ENCODE measurements around the gene CTDSP1.

The CTDSP1 gene

DNA sequence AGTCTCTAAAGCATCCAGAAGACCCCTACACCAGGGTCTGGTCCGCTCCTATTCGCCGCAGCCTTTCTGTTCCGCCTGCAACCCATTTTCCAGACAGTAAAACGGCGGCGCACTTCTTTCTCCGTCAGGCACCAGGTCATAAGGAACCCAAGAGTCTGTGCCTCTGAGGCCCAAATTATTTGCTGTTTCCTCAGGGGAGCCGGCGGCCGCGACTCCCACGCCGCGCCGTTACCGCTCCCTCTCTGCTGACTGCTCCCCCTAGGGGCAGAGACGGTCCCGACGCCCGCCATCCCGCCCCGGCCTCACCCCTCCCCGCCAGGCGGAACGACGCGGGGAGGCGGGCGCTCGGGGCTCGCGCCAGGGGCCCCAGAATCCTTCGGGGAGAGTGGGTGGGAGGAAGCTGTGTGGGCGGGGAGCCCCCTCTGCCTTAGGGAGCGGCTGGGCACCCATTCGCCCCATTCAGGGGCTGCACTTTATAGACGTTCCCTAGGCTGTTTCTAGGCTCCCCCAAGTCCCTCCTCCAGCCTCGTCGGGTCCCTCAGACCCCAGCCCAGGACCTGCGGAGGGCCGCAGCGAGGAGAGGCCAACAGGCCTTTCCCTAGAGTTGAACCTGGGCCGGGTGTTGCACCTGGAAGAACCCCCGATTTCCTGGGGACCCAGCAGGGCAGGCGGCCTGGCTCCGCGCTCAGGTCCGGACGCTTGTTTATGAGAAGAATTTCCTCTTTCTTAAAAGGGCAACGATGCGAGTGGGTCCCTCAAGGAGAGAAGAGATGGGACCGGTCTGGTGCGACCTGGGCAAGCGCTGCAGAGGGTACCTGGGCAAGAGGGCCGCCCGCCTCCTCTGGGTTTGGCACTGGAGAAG is 3.6 kb upstream of the CTDSP1 start:
- peak overlapping the region; percentile 78 for H3K4me3 ChIP-seq (ENCODE audit: low read depth, low read length)
- TF ChIP-seq, protein P1, sequence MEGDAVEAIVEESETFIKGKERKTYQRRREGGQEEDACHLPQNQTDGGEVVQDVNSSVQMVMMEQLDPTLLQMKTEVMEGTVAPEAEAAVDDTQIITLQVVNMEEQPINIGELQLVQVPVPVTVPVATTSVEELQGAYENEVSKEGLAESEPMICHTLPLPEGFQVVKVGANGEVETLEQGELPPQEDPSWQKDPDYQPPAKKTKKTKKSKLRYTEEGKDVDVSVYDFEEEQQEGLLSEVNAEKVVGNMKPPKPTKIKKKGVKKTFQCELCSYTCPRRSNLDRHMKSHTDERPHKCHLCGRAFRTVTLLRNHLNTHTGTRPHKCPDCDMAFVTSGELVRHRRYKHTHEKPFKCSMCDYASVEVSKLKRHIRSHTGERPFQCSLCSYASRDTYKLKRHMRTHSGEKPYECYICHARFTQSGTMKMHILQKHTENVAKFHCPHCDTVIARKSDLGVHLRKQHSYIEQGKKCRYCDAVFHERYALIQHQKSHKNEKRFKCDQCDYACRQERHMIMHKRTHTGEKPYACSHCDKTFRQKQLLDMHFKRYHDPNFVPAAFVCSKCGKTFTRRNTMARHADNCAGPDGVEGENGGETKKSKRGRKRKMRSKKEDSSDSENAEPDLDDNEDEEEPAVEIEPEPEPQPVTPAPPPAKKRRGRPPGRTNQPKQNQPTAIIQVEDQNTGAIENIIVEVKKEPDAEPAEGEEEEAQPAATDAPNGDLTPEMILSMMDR (IDR thresholded peaks at IDR 0.05; ENCODE audit: low read depth, low read length) = peak; percentile 69

DNA sequence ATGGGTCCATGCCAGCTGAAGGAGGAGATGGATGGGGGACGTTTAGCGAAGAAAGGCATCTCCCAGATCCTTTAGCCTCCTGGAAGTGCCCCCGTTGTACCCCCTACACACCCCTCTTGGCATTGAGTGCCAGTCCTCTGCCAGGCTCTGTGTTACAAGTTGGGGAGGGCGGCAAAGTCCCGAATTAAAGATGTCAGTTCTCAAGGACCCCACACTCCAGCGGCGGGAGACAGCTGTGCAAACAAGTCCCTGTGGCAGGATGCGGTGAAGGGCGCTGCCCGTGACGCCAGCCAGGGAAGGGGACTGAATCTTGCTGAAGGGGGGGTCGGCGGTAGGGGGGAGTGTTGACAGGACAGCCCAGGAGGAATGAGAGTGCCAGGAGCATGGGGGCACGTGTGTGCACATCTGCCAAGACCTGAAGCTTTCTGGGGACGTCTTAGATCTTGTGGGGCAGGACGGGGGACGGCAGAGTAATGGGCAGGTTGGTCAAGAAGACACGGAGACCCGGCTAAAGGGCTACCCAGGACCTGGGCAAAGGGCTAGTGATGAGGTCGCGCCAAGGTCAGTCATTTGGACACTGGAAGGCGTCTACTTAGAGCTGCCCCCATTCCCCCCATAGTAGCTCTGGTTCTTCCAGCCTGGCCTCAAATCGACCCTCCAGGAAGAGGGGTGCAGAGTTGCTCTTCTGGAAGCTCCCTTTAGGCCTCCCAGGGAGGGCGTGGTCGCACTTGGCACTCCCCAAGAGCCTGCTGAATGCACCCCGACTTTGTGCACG is 2.8 kb upstream of the CTDSP1 start:
- peak overlapping the region; percentile 78 for H3K4me3 ChIP-seq (ENCODE audit: low read depth, low read length)
- TF ChIP-seq, protein P1 (IDR thresholded peaks at IDR 0.05; ENCODE audit: low read depth, low read length) = no peak

DNA sequence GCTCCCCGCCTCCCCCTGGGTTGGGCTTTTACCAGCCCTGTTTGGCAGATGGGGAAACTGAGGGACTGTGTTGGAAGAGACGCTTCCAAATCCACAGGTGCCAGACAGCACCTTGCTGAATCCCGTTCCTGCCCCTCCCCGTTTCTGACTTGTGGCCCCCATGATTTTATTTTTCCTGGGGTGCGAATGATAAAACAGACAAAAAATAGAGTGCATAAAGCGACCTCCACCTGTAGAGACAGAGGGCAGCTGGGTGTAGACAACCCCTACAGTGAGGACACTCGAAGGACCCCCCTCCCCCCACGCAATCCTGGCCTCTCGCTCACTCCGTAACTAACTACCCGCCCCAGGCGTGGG is 2.2 kb upstream of the CTDSP1 start:
- H3K4me3 ChIP-seq (ENCODE audit: low read depth, low read length) = peak overlapping the region; percentile 78
- TF ChIP-seq, protein P1 (IDR thresholded peaks at IDR 0.05; ENCODE audit: low read depth, low read length) = no peak

DNA sequence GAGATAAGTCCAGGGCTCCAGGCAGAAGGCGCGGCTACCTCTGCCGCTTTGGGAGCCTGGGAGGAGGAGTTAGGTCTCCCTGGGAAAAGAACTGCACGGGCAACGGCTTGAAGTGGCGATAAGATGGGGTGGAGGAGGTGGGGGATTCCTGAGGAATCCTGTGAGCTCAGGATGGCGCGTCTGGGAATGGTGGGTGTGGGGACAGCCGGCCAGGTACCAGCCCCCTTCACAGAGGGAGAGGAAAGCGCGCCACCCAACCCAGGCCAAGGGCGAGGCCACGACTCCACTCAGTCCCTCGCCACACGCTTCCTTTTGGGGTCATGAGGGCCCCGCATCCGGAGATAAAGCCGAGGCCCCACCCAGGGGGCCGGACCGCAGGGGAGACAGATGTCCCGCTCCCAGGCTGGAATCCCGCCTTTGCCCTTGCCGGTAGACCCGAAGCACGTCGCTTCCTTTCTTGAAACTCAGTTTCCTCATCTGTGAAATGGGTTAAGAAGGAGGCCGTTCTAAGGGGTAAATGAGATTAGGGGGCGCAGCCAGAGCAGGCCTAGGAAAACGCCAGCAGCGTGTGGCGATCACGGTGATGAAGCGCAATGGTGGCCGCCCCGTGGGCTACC is 1.7 kb upstream of the CTDSP1 start:
- H3K4me3 ChIP-seq (ENCODE audit: low read depth, low read length) = no peak overlapping the region; the same call in 1 of the 2 replicates
- TF ChIP-seq, protein P1 (IDR thresholded peaks at IDR 0.05; ENCODE audit: low read depth, low read length) = no peak

DNA sequence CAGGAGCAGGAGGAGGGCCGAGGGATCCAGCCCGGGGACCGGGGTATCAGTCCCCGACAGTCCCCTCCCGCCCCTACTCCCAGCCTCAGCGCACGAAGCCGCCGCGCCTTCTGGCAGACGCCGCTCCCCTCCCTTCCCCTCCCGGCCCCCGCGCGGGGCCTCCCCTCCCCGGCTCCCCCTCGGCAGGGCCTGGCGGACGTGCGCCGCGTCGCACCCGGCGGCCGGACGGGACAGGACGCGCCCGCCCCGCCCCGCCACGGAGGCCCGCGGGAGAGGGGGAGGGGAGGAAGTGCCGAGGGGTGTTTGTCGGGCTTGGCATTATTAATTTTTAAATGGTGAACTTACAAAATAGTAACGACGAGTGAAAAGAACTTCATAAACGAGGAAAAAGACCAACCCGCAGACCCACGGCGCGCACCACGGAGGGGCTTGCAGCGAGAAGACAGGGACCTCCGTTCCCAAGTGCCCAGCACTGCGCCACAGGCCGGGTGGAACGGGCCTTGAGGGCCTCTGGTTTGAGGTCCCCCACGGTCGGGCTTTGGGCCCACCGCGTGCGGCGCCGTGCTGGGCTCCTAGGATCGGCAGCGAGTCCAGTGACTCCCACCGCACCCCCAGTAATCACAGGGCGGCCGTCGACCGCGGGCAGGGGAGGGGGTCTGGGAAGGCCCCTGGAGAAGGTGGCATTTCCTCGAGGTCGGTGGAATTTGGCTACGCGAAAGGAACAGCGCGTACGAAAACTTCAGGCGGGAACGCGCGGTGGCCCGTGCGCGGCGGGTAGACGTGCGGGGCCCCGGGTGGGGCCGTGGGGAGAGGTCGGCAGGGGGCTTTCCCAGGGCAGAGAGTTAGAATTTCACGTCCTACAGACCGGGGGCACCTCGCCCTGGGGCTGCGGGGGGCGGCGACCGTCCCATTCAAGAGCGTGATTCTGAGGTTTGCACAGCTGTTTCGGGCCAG is 954 bp upstream of the CTDSP1 start:
- H3K4me3 ChIP-seq (ENCODE audit: low read depth, low read length) = peak overlapping the region; percentile 49
- TF ChIP-seq, protein P1 (IDR thresholded peaks at IDR 0.05; ENCODE audit: low read depth, low read length) = no peak

DNA sequence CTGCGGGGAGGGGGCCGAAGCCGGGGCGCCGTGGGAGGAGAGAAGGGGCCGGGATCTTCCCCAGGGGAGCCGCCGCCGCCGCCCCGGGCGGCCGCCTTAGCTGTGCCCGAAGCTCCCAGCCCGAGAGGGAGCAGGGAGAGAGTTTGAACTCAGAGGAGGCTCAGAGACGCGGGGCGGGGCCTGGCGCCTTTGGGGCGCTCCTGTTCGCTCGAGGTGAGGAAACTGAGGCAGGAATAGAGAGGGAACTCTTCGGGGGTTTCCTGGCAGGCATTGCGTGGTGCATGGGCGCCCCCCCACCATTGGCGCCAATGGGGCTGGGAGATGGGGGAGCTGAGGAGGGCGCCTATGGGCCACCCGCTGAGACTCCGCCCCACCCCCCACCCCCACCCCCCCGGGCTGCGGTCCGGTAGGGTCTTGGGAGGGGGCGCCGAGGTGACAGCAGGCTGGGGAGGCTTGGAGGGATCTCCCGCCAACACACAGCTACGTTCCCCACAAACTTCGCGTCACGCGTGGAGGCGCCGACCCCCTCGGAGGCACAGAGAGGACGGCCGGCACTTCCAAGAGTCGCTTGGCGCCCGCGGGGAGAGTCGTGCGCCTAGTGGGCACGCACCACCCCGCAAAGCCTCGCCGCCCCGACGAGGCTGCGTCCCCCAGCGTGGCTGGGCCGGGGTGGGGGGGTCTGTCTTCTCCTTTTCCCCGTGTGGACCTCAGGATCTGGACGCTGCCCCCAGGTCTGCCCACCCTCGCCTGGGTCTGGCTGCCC is 680 bp downstream of the CTDSP1 start:
- TF ChIP-seq, protein P1 (IDR thresholded peaks at IDR 0.05; ENCODE audit: low read depth, low read length) = no peak
- H3K4me3 ChIP-seq (ENCODE audit: low read depth, low read length) = peak overlapping the region; percentile 85

Measured in WI38 (cell line).